Transverse colon (tissue), 3 donors: ENCODE measurements around the gene GPC6.

Experiments
- POLR2A ChIP-seq: fragments of 450-650 bp; IDR thresholded peaks from one replicate; pipeline ENCODE4 v1.6.1; 2016; ENCODE audit warnings: antibody characterized with exemption, mild to moderate bottlenecking, moderate library complexity
- TF ChIP-seq, protein P1 (sequence below), 5 experiments: fragments of 200-600 bp in 3 of 5; fragments of 450-650 bp in 2 of 5; sonication (generic) in 3 of 5; IDR thresholded peaks; 1 replicate in 2 of 5; 2 replicates in 3 of 5; pipeline ENCODE4 v1.5.1; 2016 to 2017; ENCODE audit warnings: antibody characterized with exemption in 5 of 5, inconsistent platforms in 3 of 5, mild to moderate bottlenecking in 2 of 5, moderate library complexity in 1 of 5

GRCh38 chr13:93955904-93956303 lies 729.3 kb downstream of the GPC6 start:
- no peak for TF ChIP-seq POLR2A
- TF ChIP-seq, protein P1, sequence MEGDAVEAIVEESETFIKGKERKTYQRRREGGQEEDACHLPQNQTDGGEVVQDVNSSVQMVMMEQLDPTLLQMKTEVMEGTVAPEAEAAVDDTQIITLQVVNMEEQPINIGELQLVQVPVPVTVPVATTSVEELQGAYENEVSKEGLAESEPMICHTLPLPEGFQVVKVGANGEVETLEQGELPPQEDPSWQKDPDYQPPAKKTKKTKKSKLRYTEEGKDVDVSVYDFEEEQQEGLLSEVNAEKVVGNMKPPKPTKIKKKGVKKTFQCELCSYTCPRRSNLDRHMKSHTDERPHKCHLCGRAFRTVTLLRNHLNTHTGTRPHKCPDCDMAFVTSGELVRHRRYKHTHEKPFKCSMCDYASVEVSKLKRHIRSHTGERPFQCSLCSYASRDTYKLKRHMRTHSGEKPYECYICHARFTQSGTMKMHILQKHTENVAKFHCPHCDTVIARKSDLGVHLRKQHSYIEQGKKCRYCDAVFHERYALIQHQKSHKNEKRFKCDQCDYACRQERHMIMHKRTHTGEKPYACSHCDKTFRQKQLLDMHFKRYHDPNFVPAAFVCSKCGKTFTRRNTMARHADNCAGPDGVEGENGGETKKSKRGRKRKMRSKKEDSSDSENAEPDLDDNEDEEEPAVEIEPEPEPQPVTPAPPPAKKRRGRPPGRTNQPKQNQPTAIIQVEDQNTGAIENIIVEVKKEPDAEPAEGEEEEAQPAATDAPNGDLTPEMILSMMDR (IDR thresholded peaks at IDR 0.05) = no peak
